Fibroblast of pulmonary artery (primary cell): ENCODE results near the gene GJC2.

Source experiments
- DNase-seq: peaks from one replicate; pipeline ENCODE4 v3.0.0-alpha.2; 2010; ENCODE audit warnings: low read depth
- H3K4me3 ChIP-seq: replicated peaks from 2 replicates; pipeline ENCODE4 v1.5.1; 2011; ENCODE audit warnings: low read depth, mild to moderate bottlenecking, control low read depth, low read length, moderate library complexity
- CTCF ChIP-seq: IDR thresholded peaks from 2 replicates; pipeline ENCODE4 v1.5.1; 2011; ENCODE audit warnings: mild to moderate bottlenecking, control low read depth, low read length, inconsistent platforms; ENCODE audit errors: missing control alignments

The GJC2 gene

GRCh38 chr1:228154021-228154669 lies 4.4 kb downstream of the GJC2 start:
- H3K4me3 ChIP-seq = no peak overlapping the region
- no peak for DNase-seq
- TF ChIP-seq CTCF = no peak

- no peak for DNase-seq
- no peak overlapping the region for H3K4me3 ChIP-seq
- TF ChIP-seq CTCF = no peak
These were observed 5.2 kb downstream of the GJC2 start for GRCh38 chr1:228154670-228155571.

GRCh38 chr1:228155596-228156514 lies 6.1 kb downstream of the GJC2 start:
- no peak for TF ChIP-seq CTCF
- H3K4me3 ChIP-seq = no peak overlapping the region
- DNase-seq = no peak

GRCh38 chr1:228156515-228156881 lies 6.8 kb downstream of the GJC2 start:
- no peak for TF ChIP-seq CTCF
- H3K4me3 ChIP-seq = no peak overlapping the region
- no peak for DNase-seq

- no peak for TF ChIP-seq CTCF
- H3K4me3 ChIP-seq = no peak overlapping the region
- DNase-seq = no peak
These were observed 7.4 kb downstream of the GJC2 start for GRCh38 chr1:228156941-228157728.

GRCh38 chr1:228157729-228158126 lies 8.0 kb downstream of the GJC2 start:
- no peak for TF ChIP-seq CTCF
- no peak for DNase-seq
- no peak overlapping the region for H3K4me3 ChIP-seq
